Fibroblast of peridontal ligament (primary cell): ENCODE measurements around the gene CELF1.

ENCODE experiments used
- DNase-seq: peaks from one replicate; pipeline ENCODE4 v3.0.0-alpha.2; 2010; ENCODE audit errors: extremely low read depth

CELF1 gene

GRCh38 chr11:47509077-47509536 is 43.8 kb downstream of the CELF1 start:
- no peak for DNase-seq

- no peak for DNase-seq
These were observed 44.5 kb downstream of the CELF1 start for GRCh38 chr11:47508240-47508957.

GRCh38 chr11:47507563-47508239 is 45.2 kb downstream of the CELF1 start:
- peak; percentile 29 for DNase-seq

GRCh38 chr11:47506795-47507562 is 46.0 kb downstream of the CELF1 start:
- peak; percentile 67 for DNase-seq

GRCh38 chr11:47506373-47506772 is 46.6 kb downstream of the CELF1 start:
- DNase-seq = no peak

GRCh38 chr11:47504910-47505309 is 48.0 kb downstream of the CELF1 start:
- DNase-seq = no peak

GRCh38 chr11:47503227-47503626 is 49.7 kb downstream of the CELF1 start:
- DNase-seq = no peak

DNA sequence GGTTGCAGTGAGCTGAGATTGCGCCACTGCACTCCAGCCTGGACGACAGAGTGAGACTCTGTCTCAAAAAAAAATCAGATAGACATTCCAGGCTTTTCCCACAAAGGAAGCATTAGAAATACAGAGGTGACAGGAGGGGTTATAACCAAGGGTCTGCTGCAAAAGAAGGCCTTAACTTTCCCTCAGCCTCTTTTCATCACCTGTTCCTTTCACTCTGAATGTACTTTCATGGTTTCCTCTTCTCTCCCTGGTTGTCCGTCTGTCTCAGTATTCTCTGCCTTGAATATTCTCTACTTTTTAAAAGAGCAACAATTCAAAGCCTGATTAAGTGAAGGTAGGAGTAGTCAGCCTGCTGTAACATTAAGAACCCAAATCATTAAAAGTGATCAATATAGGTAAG is 50.2 kb downstream of the CELF1 start:
- no peak for DNase-seq

DNA sequence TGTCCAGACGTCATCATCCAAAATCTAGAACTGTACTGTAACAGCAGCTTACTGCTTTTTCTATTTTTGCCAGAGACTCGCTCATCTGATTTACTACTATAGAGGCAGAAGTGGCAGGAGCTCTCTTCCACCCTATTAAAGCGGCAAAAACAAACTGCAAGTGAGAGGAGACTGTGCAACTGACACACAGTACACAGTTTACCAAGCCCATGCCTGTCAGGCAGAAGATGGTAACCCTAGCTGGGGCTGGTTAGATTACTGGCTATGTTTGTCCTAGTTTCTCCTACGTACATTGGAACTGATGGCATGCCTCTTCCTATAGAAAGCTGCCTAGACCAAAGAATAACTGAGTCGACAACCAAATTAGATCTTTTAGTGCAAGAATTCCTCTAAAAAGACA is 51.8 kb downstream of the CELF1 start:
- DNase-seq = no peak

- no peak for DNase-seq
These were observed 52.8 kb downstream of the CELF1 start for GRCh38 chr11:47500121-47500520.

GRCh38 chr11:47499614-47500013 is 53.3 kb downstream of the CELF1 start:
- no peak for DNase-seq

DNA sequence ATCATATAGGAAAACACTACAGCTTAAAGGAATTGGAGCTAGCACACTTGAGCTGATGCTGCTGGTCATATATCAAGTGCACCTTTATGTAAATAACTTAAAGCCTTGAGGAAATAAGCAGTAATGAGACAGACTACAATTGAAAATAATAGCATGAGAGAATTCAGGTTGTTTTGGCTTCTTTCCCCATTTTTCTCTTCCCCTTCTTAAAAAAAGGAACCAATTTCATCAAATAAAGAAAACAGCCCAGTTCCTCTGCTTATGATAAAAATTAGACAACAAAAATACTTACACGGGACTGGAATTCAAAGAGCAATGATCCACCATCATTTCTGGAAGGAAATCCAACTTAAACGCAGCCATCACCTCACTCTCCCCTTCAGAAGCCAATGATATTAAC is 53.8 kb downstream of the CELF1 start:
- no peak for DNase-seq

- DNase-seq = no peak
These were observed 54.3 kb downstream of the CELF1 start for GRCh38 chr11:47498584-47499152.

DNA sequence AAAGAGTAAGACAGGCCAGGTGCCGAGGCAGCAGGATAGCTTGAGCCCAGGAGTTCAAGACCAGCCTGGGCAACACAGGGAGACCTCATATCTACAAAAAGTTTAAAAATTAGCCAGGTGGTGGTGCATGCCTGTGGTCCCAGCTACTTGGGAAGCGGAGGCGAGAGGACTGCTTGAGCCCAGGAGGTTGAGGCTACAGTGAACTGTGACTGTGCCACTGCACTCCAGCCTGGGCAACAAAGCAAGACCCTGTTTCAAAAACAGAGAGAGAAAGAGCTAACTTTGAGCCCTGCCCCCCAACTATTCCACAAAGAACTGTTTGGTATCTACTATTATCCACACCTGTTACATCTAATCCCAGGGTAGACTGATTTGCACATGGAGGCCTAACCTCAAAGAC is 54.8 kb downstream of the CELF1 start:
- no peak for DNase-seq

DNA sequence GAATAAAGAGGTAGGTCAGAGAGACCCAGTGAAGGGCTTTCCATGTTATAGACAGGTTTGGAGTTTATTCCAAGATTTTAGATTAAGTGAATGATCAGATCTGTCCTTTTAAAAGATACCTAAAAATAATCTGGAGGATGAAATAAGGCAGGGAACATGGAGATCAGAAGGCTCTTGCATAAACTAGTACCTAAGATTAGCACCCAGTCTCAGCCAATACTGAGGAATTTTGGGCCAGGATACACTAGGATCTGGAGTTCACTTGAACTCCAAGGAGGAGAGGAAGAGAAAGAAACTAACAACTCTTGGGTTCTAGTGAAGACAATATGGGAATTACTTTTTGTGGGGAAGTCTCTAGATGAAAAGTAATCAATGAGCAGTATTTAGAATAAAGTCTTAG is 56.1 kb downstream of the CELF1 start:
- no peak for DNase-seq

GRCh38 chr11:47495856-47496217 is 57.1 kb downstream of the CELF1 start:
- no peak for DNase-seq

DNA sequence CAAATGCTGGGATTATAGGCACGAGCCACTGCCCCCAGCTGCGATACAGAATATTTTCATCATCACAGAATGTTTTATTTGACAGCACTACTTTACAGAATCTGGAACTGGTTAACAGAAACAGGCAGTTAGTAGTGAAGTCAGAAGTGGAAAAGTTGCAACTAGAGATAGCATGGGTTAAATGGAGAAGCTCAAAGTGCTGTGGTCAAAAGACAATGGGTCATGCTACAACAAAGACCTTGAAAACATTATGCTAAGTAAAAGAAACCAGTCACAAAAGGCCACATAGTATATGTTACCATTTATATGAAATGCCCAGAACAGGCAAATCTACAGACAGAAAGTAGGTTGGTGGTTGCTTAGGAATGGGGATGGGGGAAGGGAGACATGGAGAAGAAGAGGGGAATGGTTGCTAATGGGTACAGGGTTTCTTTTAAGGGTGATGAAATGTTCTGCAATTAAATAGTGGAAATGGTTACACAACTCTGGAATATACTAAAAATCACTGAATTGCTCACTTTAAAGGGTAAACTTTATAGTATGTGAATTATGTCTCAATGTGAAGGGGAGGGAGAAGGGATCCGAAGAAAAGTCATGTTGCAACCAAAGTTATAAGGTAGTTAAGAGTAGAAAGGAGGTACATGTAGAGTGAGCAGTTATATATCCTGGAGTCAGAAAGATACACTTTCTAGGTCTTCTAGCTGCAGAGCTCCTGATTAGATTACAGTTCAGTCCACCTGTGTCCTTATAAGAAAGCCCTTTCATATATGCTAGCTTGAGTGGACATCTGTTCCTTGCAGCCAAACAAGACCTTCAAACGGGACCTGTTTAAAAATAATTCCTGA is 57.7 kb downstream of the CELF1 start:
- peak; percentile 87 for DNase-seq

- peak; percentile 81 for DNase-seq
These were observed 63.6 kb downstream of the CELF1 start for GRCh38 chr11:47489395-47489755.

- DNase-seq = no peak
These were observed 64.1 kb downstream of the CELF1 start for GRCh38 chr11:47488674-47489394.

DNA sequence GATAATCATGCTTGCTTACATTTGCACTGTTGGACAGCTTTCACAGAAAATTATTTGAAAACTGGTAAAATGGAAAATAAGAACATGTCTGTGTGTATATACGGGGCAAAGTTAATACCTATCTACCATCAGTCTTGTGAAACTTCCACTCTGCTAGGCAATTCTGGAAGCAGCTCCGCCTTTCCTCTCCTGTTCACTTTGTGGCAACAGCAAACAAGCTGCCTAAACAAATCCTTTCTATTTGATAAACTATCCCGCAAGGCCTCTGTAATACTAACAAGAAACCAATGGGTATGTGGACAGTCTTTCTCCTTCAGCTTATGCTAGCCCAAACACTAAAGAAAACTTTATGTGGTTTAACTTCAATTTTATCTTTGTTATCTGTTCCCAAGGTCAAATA is 64.8 kb downstream of the CELF1 start:
- DNase-seq = no peak

DNA sequence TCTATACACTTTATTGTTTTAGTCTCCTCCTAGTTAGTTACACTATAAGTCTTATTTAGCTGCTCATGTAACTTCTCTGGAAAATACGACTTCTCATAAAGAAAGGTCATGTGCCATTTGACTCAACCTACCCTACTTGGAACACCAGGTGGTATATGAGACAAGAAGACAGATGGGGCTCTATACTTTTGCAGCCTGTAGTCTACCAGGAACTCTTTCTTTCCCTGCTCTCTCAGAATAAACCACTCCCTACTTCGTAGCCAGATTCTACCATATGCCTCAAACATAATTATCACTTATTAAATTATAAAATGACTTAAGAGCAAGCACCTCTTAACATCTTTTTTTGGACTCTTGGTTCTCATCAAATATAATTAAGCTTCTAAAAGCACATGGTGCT is 65.5 kb downstream of the CELF1 start:
- no peak for DNase-seq
